IMR-90 (cell line): ENCODE results near the gene ZNF574. TPM values are rescaled to one million over a fixed set of nuclear protein-coding genes. Genes with fewer than 3 reads are reported as not detected.

ENCODE experiments used
- ATAC-seq: fragments of 200-7000 bp; cut with Tn5 transposase; 2 replicates; pipeline ENCODE4 v1.9.1; 2020; ENCODE audit warnings: low read depth, mild to moderate bottlenecking, moderate library complexity
- BruUV-seq: library from RNA; stranded (reverse); fragments of 400-500 nt; replicated peaks from 2 replicates; lab custom pipeline; 2021; lab: Mats Ljungman, UMichigan
- CTCF ChIA-PET: fragments of 300-600 bp; formaldehyde crosslinking; extraction: SDS; loops from one replicate; lab custom pipeline; 2021; ENCODE audit warnings: antibody characterized with exemption; lab: Yijun Ruan, JAX
- POLR2A ChIA-PET: fragments of 300-600 bp; sonication (Branson Sonifier 250); formaldehyde crosslinking; loops from one replicate; lab custom pipeline; 2022; ENCODE audit warnings: antibody characterized with exemption; ENCODE audit not compliant: unreplicated experiment; lab: Charles Lee
- DNase-seq: peaks from one replicate; pipeline ENCODE4 v3.0.0; 2013
- H2AFZ ChIP-seq: replicated peaks from 2 replicates; pipeline ENCODE3; 2013; ENCODE audit warnings: low read length, mild to moderate bottlenecking; ENCODE audit not compliant: poor library complexity
- H2AK5ac ChIP-seq: 2 replicates; pipeline ENCODE4 v1.6.1; 2013; ENCODE audit warnings: low read depth, low read length, inconsistent platforms
- H2AK9ac ChIP-seq: replicated peaks from 2 replicates; pipeline ENCODE3; 2013; ENCODE audit warnings: mild to moderate bottlenecking, low read depth, low read length, moderate library complexity; ENCODE audit not compliant: poor library complexity
- H2BK120ac ChIP-seq: 2 replicates; pipeline ENCODE4 v1.6.1; 2013; ENCODE audit warnings: low read depth, low read length, inconsistent platforms
- H2BK15ac ChIP-seq: 3 replicates; pipeline ENCODE4 v1.6.1; 2013; ENCODE audit warnings: low read depth, low read length, inconsistent platforms
- H2BK20ac ChIP-seq: 2 replicates; pipeline ENCODE4 v1.6.1; 2013; ENCODE audit warnings: low read depth, mild to moderate bottlenecking, inconsistent platforms, low read length, moderate library complexity
- H2BK5ac ChIP-seq: 2 replicates; pipeline ENCODE4 v1.6.1; 2013; ENCODE audit warnings: mild to moderate bottlenecking, low read depth, low read length, inconsistent platforms; ENCODE audit not compliant: poor library complexity, severe bottlenecking
- H3K14ac ChIP-seq: replicated peaks from 2 replicates; pipeline ENCODE4 v1.6.1; 2013; ENCODE audit warnings: low read depth, low read length, inconsistent platforms
- H3K18ac ChIP-seq: 2 replicates; pipeline ENCODE4 v1.6.1; 2013; ENCODE audit warnings: low read depth, low read length, control low read depth
- H3K23ac ChIP-seq: 2 replicates; pipeline ENCODE4 v1.6.1; 2013; ENCODE audit warnings: low read depth, low read length, inconsistent platforms
- H3K27ac ChIP-seq: 2 replicates; pipeline ENCODE4 v1.5.1; 2013; ENCODE audit warnings: mild to moderate bottlenecking, control low read depth, low read length; ENCODE audit not compliant: insufficient read depth
- H3K27me3 ChIP-seq: 2 replicates; pipeline ENCODE4 v1.6.1; 2013; ENCODE audit warnings: low read length; ENCODE audit not compliant: control insufficient read depth, insufficient read depth
- H3K36me3 ChIP-seq: 2 replicates; pipeline ENCODE4 v1.6.1; 2013; ENCODE audit warnings: low read length, mixed read lengths; ENCODE audit not compliant: control insufficient read depth, insufficient read depth
- H3K4ac ChIP-seq: 2 replicates; pipeline ENCODE4 v1.6.1; 2013; ENCODE audit warnings: low read depth, low read length, inconsistent platforms
- H3K4me1 ChIP-seq: 2 replicates; pipeline ENCODE4 v1.6.1; 2013; ENCODE audit warnings: low read length, mixed read lengths; ENCODE audit not compliant: control insufficient read depth, insufficient read depth
- H3K4me2 ChIP-seq: 2 replicates; pipeline ENCODE4 v1.6.1; 2013; ENCODE audit warnings: low read depth, mild to moderate bottlenecking, control low read depth, low read length, moderate library complexity
- H3K4me3 ChIP-seq: 2 replicates; pipeline ENCODE4 v1.5.1; 2013; ENCODE audit warnings: low read depth, mild to moderate bottlenecking, control low read depth, low read length, moderate library complexity; ENCODE audit not compliant: insufficient read depth
- H3K56ac ChIP-seq: 2 replicates; pipeline ENCODE4 v1.6.1; 2013; ENCODE audit warnings: low read length, inconsistent platforms; ENCODE audit not compliant: insufficient read depth; ENCODE audit errors: extremely low read depth
- H3K79me1 ChIP-seq, 2 experiments: 2 replicates each; pipeline ENCODE4 v1.6.1; 2013; ENCODE audit warnings: low read length in 2 of 2, inconsistent platforms in 1 of 2, low read depth in 1 of 2
- H3K9ac ChIP-seq: 2 replicates; pipeline ENCODE4 v1.6.1; 2013; ENCODE audit warnings: low read depth, low read length, control low read depth
- H3K9me1 ChIP-seq: 2 replicates; pipeline ENCODE4 v1.6.1; 2013; ENCODE audit warnings: low read length, inconsistent platforms; ENCODE audit not compliant: insufficient read depth
- H3K9me3 ChIP-seq: 2 replicates; pipeline ENCODE4 v1.6.1; 2013; ENCODE audit warnings: low read length; ENCODE audit not compliant: control insufficient read depth, insufficient read depth
- H4K20me1 ChIP-seq: 2 replicates; pipeline ENCODE4 v1.6.1; 2013; ENCODE audit warnings: low read length, inconsistent platforms; ENCODE audit not compliant: insufficient read depth
- H4K5ac ChIP-seq: 2 replicates; pipeline ENCODE4 v1.6.1; 2013; ENCODE audit warnings: mild to moderate bottlenecking, low read depth, low read length, control low read depth
- H4K8ac ChIP-seq, 2 experiments: 2 replicates each; pipeline ENCODE4 v1.6.1; 2013; ENCODE audit warnings: low read depth in 2 of 2, low read length in 2 of 2, control low read depth in 1 of 2, inconsistent platforms in 1 of 2
- H4K91ac ChIP-seq: 2 replicates; pipeline ENCODE4 v1.6.1; 2013; ENCODE audit warnings: low read depth, low read length, inconsistent platforms; ENCODE audit not compliant: insufficient read depth
- CEBPB ChIP-seq: IDR thresholded peaks from 2 replicates; pipeline ENCODE4 v1.6.1; 2012; ENCODE audit warnings: low read depth, low read length, improper control_type of control experiment
- ELK1 ChIP-seq: fragments of 150-350 bp; IDR thresholded peaks from 2 replicates; pipeline ENCODE4 v1.6.1; 2016; ENCODE audit warnings: low read depth, mild to moderate bottlenecking, low read length, moderate library complexity, borderline replicate concordance
- MXI1 ChIP-seq: IDR thresholded peaks from 2 replicates; pipeline ENCODE4 v1.6.1; 2012; ENCODE audit warnings: low read depth, mild to moderate bottlenecking, low read length, moderate library complexity, borderline replicate concordance
- POLR2A ChIP-seq: IDR thresholded peaks from 2 replicates; pipeline ENCODE4 v1.6.1; 2012; ENCODE audit warnings: mild to moderate bottlenecking, low read depth, low read length
- RFX5 ChIP-seq: IDR thresholded peaks from 2 replicates; pipeline ENCODE4 v1.8.0; 2012; ENCODE audit warnings: low read depth, mild to moderate bottlenecking, low read length, moderate library complexity
- USF2 ChIP-seq: fragments of 150-350 bp; IDR thresholded peaks from 2 replicates; pipeline ENCODE4 v1.6.1; 2017; ENCODE audit warnings: mild to moderate bottlenecking, antibody characterized with exemption, low read length, low read depth
- WGBS, 2 experiments: methylation state at CpG; one replicate each; pipeline versions ENCODE4 v1.1.5 to v1.1.7; 2013; ENCODE audit warnings: missing lambda C conversion rate in 2 of 2; ENCODE audit not compliant: insufficient read length in 1 of 2; ENCODE audit errors: extremely low coverage in 2 of 2; 5-methylcytosine and 5-hydroxymethylcytosine counted together
- dilution Hi-C: fragments of 300-500 bp; cut with HindIII; formaldehyde crosslinking; loops from one replicate; pipeline ENCODE4 v1.14.3; 2018; ENCODE audit warnings: low sequenced_read_pairs; ENCODE audit not compliant: unreplicated experiment
- in situ Hi-C: fragments of 300-500 bp; cut with MboI; formaldehyde crosslinking; loops from 3 replicates; pipeline ENCODE4 v1.14.3; 2019; ENCODE audit warnings: low sequenced_read_pairs, inconsistent platforms, mixed read lengths
- intact Hi-C: fragments of 100-400 bp; cut with micrococcal nuclease; formaldehyde crosslinking; loops from 2 replicates; pipeline ENCODE4 v1.10.0; 2022
- polyA plus RNA-seq, 3 experiments: library from polyadenylated mRNA; depleted of rRNA; stranded (reverse); fragments of >200 nt; gene quantifications; 2 replicates each; pipeline ENCODE4 v1.2.3, GENCODE V29; 2012; ENCODE audit warnings: low replicate concordance in 1 of 3
- total RNA-seq: library from RNA; depleted of rRNA; stranded (reverse); fragments of >200 nt; gene quantifications from 2 replicates; pipeline ENCODE4 v1.2.3, GENCODE V29; 2012

ZNF574 gene
- total and polyA plus RNA-seq, 2 of the 4 experiments (the other 2 are of a cell fraction) = 8.1 to 14.1 TPM

- H3K36me3 ChIP-seq = no peaks in the 10 kb centered on the region
- no peak overlapping the region for H3K23ac ChIP-seq
- H2AK9ac ChIP-seq = no peak overlapping the region
- no peaks in the 10 kb centered on the region for H3K9me1 ChIP-seq
- no peaks in the 10 kb centered on the region for H3K79me1 ChIP-seq
- POLR2A ChIA-PET = no interaction called here
- CTCF ChIA-PET = no interaction called here
- H4K91ac ChIP-seq = no peak overlapping the region
- no peak overlapping the region for H2AK5ac ChIP-seq
- no peak overlapping the region for H3K4me2 ChIP-seq
- no CpG with 5 or more reads among the region's 9 CpGs for WGBS, 2 experiments
- no peak overlapping the region for H3K9ac ChIP-seq
- no peak overlapping the region for H4K5ac ChIP-seq
- in situ Hi-C loops = no loop called here
- H3K14ac ChIP-seq = no peak overlapping the region
- H2BK5ac ChIP-seq = no peak overlapping the region
- no peak overlapping the region for H2BK15ac ChIP-seq
- H3K4me3 ChIP-seq = no peak overlapping the region
- dilution Hi-C loops = no loop called here
- ATAC-seq (no peak), DNase-seq (no peak)
- H3K9me3 ChIP-seq = no peaks in the 10 kb centered on the region
- H3K27me3 ChIP-seq = peaks cover 65% of the 10 kb centered on the region
- H3K27ac ChIP-seq = no peak overlapping the region
- BruUV-seq = no TSS peak
- H2BK20ac ChIP-seq = no peak overlapping the region
- intact Hi-C loops = no loop called here
- no peak overlapping the region for H2BK120ac ChIP-seq
- no peak overlapping the region for H4K8ac ChIP-seq
- H4K20me1 ChIP-seq = no peaks in the 10 kb centered on the region
- no peak overlapping the region for H2AFZ ChIP-seq
- no peak overlapping the region for H3K56ac ChIP-seq
- no peaks in the 10 kb centered on the region for H3K4me1 ChIP-seq
- H3K18ac ChIP-seq = no peak overlapping the region
- TF ChIP-seq MXI1 (no peak), ELK1 (no peak), USF2 (no peak), CEBPB (no peak), POLR2A (no peak), RFX5 (no peak)
- H3K4ac ChIP-seq = no peak overlapping the region
These were observed 10.5 kb upstream of the ZNF574 start for GRCh38 chr19:42065511-42065910.
